GM12892 (cell line): ENCODE measurements around the gene GALNT2.

Source experiments
- POLR2A ChIP-seq: IDR thresholded peaks from 2 replicates; pipeline ENCODE4 v1.6.1; 2011; ENCODE audit warnings: low read depth, low read length, control low read depth
- POLR2AphosphoS5 ChIP-seq: IDR thresholded peaks from 2 replicates; pipeline ENCODE4 v1.6.1; 2011; ENCODE audit warnings: low read depth, low read length, control low read depth
- TAF1 ChIP-seq: IDR thresholded peaks from 2 replicates; pipeline ENCODE4 v1.6.1; 2011; ENCODE audit warnings: low read depth, mild to moderate bottlenecking, control low read depth, low read length, borderline replicate concordance

GRCh38 chr1:230172016-230172537 lies 105.0 kb downstream of the GALNT2 start:
- TF ChIP-seq POLR2AphosphoS5 (no peak), POLR2A (no peak), TAF1 (no peak)
